ENCODE measurements around the gene LPCAT1.
A peak's percentile ranks its signal among the peaks of the same experiment; 100 is the strongest.
"Not testable (repeated sequence)": the region's sequence is repeated elsewhere in the genome, so short reads cannot be mapped to it uniquely, and the experiment has no call there.

LPCAT1 gene

GRCh38 chr5:1523793-1524480 is at the start of gene LPCAT1:
TSS of gene LPCAT1 (minus strand) at chr5:1523960. CDS start at chr5:1523844, 116 bp downstream.
- peak; percentile 36 for DNase-seq

DNA sequence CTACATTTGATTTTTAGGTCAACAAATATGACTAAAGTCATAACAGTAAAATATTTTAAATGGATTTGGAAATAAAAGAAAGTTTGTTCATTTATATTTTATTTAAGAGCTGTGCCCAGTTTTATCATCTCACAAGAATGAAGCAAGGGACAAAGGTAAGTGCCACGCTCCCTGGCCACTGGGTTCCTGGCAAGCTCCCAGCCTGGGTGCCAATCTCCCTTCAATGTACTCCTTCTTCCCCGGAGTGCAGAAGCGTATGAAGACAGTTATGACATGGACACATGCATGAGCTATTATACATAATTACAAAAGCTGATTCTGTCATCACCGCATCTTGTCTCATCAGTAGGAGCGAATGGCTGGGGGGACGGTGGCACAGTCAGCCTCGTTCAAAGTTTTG is 48.1 kb upstream of the LPCAT1 start:
- not testable (repeated sequence) for DNase-seq

GRCh38 chr5:1570975-1571374 is 47.2 kb upstream of the LPCAT1 start:
- no peak for DNase-seq

- DNase-seq, result no peak
Measured at GRCh38 chr5:1568201-1568979, 44.6 kb upstream of the LPCAT1 start.

GRCh38 chr5:1567527-1568200 is 43.9 kb upstream of the LPCAT1 start:
- DNase-seq, result not testable (repeated sequence)

DNA sequence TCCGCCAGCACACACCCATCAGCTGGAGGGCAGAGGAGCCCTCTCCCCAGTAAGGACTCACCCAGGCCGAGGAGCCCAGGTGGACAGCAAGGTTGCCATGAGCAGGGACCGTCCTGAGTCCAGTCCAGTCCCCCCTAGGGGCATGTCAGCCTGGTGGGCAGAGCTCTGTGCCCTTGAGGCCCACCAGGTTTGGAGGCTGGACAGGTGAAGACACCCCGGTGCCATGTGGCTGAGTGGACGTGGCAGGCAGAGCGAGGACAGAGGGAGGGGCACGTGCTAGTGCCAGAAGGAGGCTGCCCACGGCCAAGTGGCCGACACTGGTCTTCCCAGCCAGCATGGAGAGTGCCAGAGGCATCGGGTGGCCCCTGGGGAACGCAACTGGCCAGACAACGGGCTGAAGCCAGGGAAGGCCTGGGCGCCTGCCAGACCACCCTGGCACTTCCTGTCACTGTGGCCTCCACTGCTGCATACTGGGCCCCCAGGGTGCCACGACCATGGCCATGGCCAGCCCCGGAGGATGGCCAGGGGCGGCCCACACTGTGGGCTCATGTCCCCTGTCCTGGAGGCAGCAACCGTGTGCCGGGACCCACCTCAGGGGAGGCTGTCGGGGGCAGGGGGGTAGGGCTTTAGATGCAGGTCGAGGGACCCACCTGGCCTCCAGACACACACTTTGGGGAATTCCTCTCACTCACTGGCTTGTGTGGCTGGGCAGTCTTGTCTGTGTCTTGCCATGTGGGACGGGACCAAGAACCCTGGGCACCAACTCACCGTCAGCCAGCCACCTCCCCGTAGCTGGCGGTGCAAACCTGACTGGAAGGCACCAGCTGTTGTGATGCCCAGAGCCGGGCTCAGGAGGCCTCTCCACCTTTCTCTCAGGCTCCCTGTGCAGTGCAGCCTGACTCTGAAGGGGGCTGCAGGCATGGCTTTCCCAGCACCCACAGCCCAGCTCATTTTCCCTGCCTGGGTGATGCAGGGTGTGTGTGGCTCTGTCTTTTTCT is 42.3 kb upstream of the LPCAT1 start:
- DNase-seq, result no peak

GRCh38 chr5:1564824-1565736 is 41.3 kb upstream of the LPCAT1 start:
- DNase-seq, result no peak

- no peak for DNase-seq
Measured at GRCh38 chr5:1564182-1564748, 40.5 kb upstream of the LPCAT1 start.

DNA sequence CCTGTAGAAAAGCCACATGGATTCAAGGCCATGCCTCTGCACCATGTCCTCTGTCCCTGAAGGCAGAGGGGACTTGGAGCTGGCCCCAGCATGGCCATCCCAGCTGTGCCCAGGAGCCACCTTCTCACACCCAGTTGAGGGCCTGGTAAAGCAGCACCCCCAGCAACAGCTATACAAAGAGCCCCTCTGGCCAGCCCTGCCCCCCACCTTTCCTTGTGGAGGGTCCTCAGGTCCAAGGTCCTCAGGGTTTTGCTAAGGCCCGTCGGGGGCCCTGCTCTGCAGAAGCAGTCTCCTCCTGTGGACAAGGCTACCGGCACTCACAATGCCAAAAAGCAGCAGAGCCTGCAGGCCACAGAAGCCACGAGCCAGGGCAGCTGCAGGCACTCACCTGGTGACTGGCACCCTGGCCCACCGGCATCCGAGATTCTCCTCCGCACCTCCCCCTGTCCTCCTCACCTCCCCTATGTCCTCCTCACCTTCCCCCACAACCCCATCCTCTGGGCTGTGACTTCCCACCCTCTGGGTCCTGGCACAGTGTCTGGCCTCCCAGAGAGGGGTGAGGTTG is 39.9 kb upstream of the LPCAT1 start:
- DNase-seq, result no peak

DNA sequence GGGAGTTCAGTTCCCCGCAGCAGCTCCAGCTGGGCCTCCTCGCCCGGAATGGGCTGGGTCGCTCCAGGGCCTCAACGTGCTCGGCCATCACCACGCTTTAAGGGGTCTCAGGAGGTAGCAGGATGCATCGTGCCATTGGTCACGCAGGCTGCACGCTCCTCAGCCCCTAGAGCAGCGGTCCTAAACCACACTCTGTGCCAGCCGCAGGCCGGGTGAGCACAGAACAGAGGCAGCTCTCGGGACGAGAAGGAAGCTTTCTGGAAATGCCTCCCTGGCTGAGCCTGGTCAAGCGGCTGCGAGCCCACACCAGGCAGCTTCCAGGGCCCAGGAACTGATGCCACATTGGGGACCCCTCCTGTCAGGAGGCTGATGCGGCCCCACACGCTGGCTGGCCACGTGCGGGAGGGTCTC is 39.3 kb upstream of the LPCAT1 start:
- no peak for DNase-seq

- DNase-seq, result no peak
Measured at GRCh38 chr5:1562599-1562998, 38.8 kb upstream of the LPCAT1 start.

DNA sequence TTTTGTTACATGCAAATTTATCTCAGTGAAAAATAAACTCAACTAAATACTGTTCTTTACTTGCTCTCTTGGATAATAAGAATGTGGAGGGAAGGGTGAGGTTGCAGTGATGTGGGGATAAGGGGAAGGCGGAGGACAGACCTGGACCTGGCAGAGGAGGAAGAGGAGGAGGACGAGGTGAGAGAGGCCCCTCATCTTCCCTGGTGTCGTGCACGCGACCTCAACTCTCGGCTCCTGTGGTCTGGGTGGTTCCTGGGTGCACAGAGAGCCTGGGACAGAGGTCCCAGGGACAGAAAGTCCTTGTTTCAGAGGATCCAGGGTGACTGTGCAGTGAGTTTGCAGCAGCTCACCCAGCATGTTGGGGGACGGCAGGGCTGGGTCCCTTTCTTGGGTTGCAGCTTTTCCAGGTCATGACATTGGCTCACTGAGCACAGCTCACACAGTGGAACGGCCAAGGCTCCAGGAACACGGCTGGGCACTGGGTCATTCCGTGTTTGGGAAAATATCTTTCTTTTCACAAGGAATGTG is 37.7 kb upstream of the LPCAT1 start:
- no peak for DNase-seq

GRCh38 chr5:1560499-1560898 is 36.7 kb upstream of the LPCAT1 start:
- not testable (repeated sequence) for DNase-seq

GRCh38 chr5:1558944-1559343 is 35.2 kb upstream of the LPCAT1 start:
- DNase-seq, result no peak

DNA sequence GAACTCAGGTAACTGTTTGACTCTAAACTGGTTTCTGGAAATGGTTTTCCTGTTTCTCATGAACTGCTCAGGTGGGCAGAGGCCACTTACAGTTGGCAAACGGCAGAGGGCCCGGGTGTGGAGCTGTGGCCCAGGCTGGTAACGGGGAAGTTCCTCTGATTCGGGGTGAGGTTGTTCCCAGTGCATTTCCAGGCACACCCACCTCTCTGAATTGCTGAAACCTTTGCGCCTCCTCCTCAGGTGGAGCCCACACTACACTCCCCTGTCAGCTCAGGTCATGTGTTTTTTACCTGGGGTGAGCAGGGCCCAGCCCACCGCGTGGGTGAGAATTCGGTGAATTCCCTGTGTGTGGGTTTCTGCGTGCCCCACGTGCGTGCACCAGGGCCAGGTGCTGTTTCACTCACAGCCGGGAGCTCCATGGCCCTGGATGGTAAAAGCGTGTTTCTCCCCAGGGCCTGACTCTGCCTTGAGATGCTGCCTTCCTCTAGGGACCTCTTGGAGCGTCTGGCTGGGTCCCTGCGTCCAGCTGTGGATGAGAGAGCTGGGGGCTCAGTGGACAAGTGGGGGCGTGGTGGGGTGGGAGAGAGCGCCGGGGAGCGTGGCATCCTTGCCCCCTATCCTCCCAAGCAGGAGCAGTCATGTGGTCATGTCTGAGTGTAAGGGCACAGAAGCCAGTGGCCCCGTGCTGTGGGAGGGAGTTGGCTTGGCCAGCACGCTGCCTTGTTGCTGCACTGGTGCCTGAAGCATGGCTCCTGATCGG is 33.5 kb upstream of the LPCAT1 start:
- no peak for DNase-seq

DNA sequence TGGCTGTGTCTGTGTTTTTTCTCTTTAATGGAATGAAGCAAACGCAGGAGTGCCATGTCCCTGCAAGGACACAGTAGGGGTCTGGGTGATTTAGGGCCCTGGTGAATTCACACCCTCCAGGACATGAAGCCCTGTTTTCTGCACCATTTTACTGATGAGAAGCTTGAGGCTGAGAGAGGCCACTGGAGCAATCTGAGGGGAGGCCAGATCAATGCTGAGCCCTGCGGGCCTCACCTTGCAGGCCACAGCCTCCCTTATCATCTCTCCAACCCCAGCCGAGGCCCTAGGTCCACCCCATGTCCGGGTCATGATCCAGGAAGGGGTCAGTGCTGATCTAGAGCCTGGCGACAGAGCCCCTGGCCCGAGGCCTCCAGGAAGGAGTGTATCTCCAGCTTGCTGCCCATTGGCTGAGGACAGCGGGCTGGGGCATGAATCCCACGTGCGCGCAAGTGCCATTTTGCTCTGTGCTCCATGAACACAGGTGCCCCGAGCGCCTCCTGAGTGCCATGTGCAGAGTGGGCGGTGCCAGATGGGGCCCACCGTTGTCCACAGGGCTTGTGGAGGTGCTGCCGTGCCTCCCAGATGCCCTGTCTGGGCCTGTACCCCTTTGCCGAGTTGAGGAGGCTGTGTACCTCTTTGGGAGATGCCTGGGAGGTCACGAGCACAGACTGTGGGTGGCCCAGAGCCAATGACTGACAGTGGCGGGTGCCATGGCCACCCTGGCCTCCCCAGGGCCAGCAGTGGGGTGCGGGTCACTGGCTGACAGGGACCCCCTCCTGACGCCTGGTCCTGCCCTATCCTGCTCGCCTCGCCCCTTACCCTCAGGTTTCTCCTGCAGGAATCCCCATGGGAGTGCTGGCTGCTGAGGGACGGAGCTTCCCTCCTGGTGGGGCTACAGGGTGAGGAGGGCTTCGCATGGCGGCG is 32.3 kb upstream of the LPCAT1 start:
- no peak for DNase-seq

DNA sequence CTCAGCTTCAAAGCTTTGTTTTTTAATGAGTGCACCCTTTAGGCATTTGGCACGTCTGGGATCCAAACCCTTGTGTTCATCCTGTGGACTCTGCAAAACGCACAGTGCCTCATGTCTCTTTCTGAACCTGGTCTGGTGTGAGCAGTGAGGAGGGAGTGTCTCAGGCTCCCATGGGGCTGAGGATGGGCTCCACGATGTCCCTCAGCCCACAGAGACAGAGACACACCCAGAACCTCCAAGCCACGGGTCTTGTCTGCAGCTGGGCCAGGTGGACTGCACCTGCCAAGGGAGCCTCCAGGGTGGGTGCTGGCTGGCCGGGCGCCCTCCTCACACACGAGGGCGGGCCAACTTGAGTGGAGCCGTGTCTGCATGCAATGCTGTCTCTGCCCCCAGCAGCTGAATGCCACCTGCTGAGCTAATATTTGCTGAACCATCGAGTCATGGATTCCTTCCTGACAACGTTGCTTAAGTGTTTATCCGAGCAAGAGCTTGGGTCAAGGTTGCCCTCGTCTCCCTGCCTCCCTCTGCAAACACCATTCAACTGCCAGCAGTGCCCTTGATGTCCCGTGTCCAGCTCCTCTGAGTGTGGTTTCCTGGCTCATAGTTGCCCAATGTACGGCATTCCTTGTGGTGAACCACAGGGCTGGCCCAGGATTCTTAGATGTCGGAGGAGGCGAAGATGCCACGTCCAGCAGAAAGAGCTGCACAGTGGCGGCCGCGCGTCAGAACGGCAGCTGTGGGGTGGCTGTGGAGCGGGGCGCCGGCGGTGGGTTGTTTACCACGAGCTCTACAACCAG is 31.4 kb upstream of the LPCAT1 start:
- peak; percentile 0 for DNase-seq
